Gastrocnemius medialis (tissue), 4 donors: ENCODE results near the gene RGS1. TPM values are rescaled to one million over a fixed set of nuclear protein-coding genes. Genes with fewer than 3 reads are reported as not detected.

ENCODE experiments used
- ATAC-seq, 2 donors: fragments of 150-250 bp; one replicate each; pipeline ENCODE4 v1.9.1; 2016
- DNase-seq, 2 donors: peaks; one replicate each; pipeline ENCODE4 v3.0.0-alpha.2; 2019
- H3K27ac ChIP-seq, 4 donors: fragments of 200-600 bp; sonication (generic); 1 replicate in 1 of 4; 2 replicates in 3 of 4; pipeline ENCODE4 v1.5.1; 2016 to 2018; ENCODE audit warnings: mild to moderate bottlenecking in 2 of 4, moderate library complexity in 1 of 4
- H3K27me3 ChIP-seq, 3 donors: fragments of 200-600 bp; sonication (generic) in 2 of 3; 1 replicate in 1 of 3; 2 replicates in 2 of 3; pipeline versions ENCODE4 v1.5.1 to v1.6.0; 2016 to 2019; ENCODE audit warnings: mild to moderate bottlenecking in 1 of 3, moderate library complexity in 1 of 3
- H3K36me3 ChIP-seq, 2 donors: fragments of 200-600 bp; sonication (generic) in 1 of 2; one replicate each; pipeline ENCODE4 v1.5.1; 2017 to 2018
- H3K4me1 ChIP-seq, 2 donors: fragments of 200-600 bp; sonication (generic) in 1 of 2; one replicate each; pipeline ENCODE4 v1.5.1; 2016 to 2017; ENCODE audit warnings: mild to moderate bottlenecking in 2 of 2
- H3K4me3 ChIP-seq, 4 donors: fragments of 200-600 bp; sonication (generic) in 3 of 4; 1 replicate in 1 of 4; 2 replicates in 3 of 4; pipeline ENCODE4 v1.5.1; 2016 to 2019; ENCODE audit warnings: mild to moderate bottlenecking in 2 of 4
- H3K9me3 ChIP-seq, 3 donors: fragments of 200-600 bp; sonication (generic) in 2 of 3; 1 replicate in 1 of 3; 2 replicates in 2 of 3; pipeline ENCODE4 v1.5.1; 2016 to 2019
- POLR2A ChIP-seq, 2 donors: fragments of 450-650 bp; IDR thresholded peaks; one replicate each; pipeline ENCODE4 v1.6.1; 2017; ENCODE audit warnings: antibody characterized with exemption in 2 of 2, mild to moderate bottlenecking in 2 of 2, moderate library complexity in 2 of 2
- in situ Hi-C, 4 donors: fragments of 200-750 bp; cut with MboI; loops; one replicate each; pipeline versions ENCODE4 v1.15.0 to v1.8.0; 2017; ENCODE audit warnings: low sequenced_read_pairs in 4 of 4
- intact Hi-C: fragments of 100-400 bp; cut with DNase I; formaldehyde crosslinking; loops from one replicate; pipeline ENCODE4 v1.15.1; 2023; ENCODE audit warnings: low total_unique reads
- total RNA-seq, 4 donors: library from RNA; depleted of rRNA; stranded (reverse); fragments of >200 nt; gene quantifications; one replicate each; pipeline versions ENCODE4 v1.1.0 to v1.2.3, GENCODE V29; 2016
- TF ChIP-seq, protein P1 (sequence below), 5 experiments: fragments of 450-650 bp in 3 of 5; fragments of 200-600 bp in 2 of 5; sonication (generic) in 2 of 5; IDR thresholded peaks in 4 of 5; conservative IDR thresholded peaks in 1 of 5; 1 replicate in 4 of 5; 2 replicates in 1 of 5; pipeline ENCODE4 v1.5.1; 2016 to 2019; ENCODE audit warnings: antibody characterized with exemption in 5 of 5, mild to moderate bottlenecking in 3 of 5, moderate library complexity in 3 of 5

The RGS1 gene
- total RNA-seq, 4 donors from 2014 or later: 1.0 to 4.9 (median 3.5) TPM

GRCh38 chr1:192604979-192605620 is 29.5 kb downstream of the RGS1 start:
- H3K4me1 ChIP-seq: peaks cover 0 to 3% of the 10 kb centered on the region in 2 donors
- no peaks in the 10 kb centered on the region for H3K36me3 ChIP-seq
- no peak overlapping the region for H3K27ac ChIP-seq
- H3K4me3 ChIP-seq: no peak overlapping the region
- H3K9me3 ChIP-seq: no peaks in the 10 kb centered on the region
- in situ Hi-C loops: loop anchor here in 3 of 4 donors (5.0 to 10.0 kb wide), 2 partner anchors 128 to 130 kb away; no protein-coding TSS in a partner anchor
- no peak for TF ChIP-seq POLR2A (IDR thresholded peaks at IDR 0.05)
- TF ChIP-seq, protein P1, sequence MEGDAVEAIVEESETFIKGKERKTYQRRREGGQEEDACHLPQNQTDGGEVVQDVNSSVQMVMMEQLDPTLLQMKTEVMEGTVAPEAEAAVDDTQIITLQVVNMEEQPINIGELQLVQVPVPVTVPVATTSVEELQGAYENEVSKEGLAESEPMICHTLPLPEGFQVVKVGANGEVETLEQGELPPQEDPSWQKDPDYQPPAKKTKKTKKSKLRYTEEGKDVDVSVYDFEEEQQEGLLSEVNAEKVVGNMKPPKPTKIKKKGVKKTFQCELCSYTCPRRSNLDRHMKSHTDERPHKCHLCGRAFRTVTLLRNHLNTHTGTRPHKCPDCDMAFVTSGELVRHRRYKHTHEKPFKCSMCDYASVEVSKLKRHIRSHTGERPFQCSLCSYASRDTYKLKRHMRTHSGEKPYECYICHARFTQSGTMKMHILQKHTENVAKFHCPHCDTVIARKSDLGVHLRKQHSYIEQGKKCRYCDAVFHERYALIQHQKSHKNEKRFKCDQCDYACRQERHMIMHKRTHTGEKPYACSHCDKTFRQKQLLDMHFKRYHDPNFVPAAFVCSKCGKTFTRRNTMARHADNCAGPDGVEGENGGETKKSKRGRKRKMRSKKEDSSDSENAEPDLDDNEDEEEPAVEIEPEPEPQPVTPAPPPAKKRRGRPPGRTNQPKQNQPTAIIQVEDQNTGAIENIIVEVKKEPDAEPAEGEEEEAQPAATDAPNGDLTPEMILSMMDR (IDR thresholded peaks at IDR 0.05 in 4 of 5, conservative IDR thresholded peaks at IDR 0.05 in 1 of 5): no peak
- no peaks in the 10 kb centered on the region for H3K27me3 ChIP-seq
- DNase-seq: no peak
- intact Hi-C loops: no loop called here
- ATAC-seq: no peak

- in situ Hi-C loops (loop anchor here in 2 of 4 donors (10.0 kb wide), 1 partner anchor 134 kb away; no protein-coding TSS in a partner anchor), intact Hi-C loops (no loop called here)
- no peaks in the 10 kb centered on the region for H3K27me3 ChIP-seq
Observed at GRCh38 chr1:192608671-192609070, 33.1 kb downstream of the RGS1 start.

GRCh38 chr1:192609110-192610079 is 33.8 kb downstream of the RGS1 start:
- Histone ChIP-seq H3K27ac (no peak overlapping the region), H3K27me3 (no peaks in the 10 kb centered on the region), H3K36me3 (no peaks in the 10 kb centered on the region), H3K9me3 (no peaks in the 10 kb centered on the region), H3K4me3 (no peak overlapping the region), H3K4me1 (peaks cover 0 to 3% of the 10 kb centered on the region in 2 donors)
- TF ChIP-seq, protein P1 (IDR thresholded peaks at IDR 0.05 in 4 of 5, conservative IDR thresholded peaks at IDR 0.05 in 1 of 5): no peak
- no peak for TF ChIP-seq POLR2A (IDR thresholded peaks at IDR 0.05)
- intact Hi-C loops (loop anchor here (5.0 kb wide), 1 partner anchor 132 kb away; no protein-coding TSS in a partner anchor), in situ Hi-C loops (loop anchor here in 2 of 4 donors (10.0 kb wide), 1 partner anchor 135 kb away; no protein-coding TSS in a partner anchor)
- DNase-seq (peak; percentile 9 to 25), ATAC-seq (no peak)

More at GRCh38 chr1:192608671-192609070, 33.1 kb downstream of the RGS1 start:
- Histone ChIP-seq H3K9me3 (no peaks in the 10 kb centered on the region), H3K36me3 (no peaks in the 10 kb centered on the region), H3K27ac (no peak overlapping the region), H3K4me3 (no peak overlapping the region), H3K4me1 (peaks cover 0 to 3% of the 10 kb centered on the region in 2 donors)
- TF ChIP-seq POLR2A (IDR thresholded peaks at IDR 0.05): no peak
- TF ChIP-seq, protein P1 (IDR thresholded peaks at IDR 0.05 in 4 of 5, conservative IDR thresholded peaks at IDR 0.05 in 1 of 5): no peak
- no peak for DNase-seq
- ATAC-seq: no peak

DNA sequence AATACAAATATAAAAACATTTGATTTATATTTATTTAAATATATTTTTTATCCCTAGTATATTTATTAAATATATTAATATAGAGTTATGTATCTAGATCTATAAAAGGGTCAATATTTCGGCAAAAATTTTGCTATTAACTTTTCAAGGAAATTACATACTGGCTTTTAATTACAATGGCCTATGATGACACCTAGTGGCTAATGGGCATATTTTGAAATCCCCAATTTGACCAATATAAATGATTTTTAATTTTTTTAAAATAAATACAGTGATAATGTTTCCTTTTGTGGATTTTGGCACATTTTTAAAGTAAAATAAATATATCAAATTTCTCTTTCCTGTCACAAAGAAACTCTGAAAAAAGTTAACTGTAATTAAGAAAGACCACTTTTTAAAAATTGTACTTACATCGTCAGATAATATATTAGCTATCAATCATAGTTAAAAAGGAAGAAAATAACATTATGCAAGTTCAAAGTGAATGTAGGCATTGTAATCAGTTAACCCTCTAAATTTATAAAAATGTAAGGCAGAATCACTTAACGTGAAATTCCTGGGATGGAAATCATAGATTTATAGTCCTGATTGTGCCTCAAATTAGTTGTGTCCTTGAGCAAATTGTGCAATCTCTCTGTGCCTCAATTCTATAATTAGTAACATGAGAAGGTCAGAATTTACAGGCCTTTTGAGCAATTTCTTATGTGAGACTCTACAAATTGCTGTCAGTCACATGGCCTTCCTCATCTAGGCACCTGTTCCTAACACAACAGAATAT is 34.7 kb downstream of the RGS1 start:
- DNase-seq: no peak
- Histone ChIP-seq H3K27me3 (no peaks in the 10 kb centered on the region), H3K9me3 (no peaks in the 10 kb centered on the region), H3K4me1 (no peaks in the 10 kb centered on the region), H3K4me3 (no peak overlapping the region), H3K36me3 (no peaks in the 10 kb centered on the region), H3K27ac (no peak overlapping the region)
- TF ChIP-seq, protein P1 (IDR thresholded peaks at IDR 0.05 in 4 of 5, conservative IDR thresholded peaks at IDR 0.05 in 1 of 5): peak in 2 of 5 experiments; percentile 32 to 45
- no peak for TF ChIP-seq POLR2A (IDR thresholded peaks at IDR 0.05)
- intact Hi-C loops: loop anchor here (5.0 kb wide), 1 partner anchor 133 kb away; no protein-coding TSS in a partner anchor
- ATAC-seq: no peak
- in situ Hi-C loops: no loop called here
